ENCODE results near the gene SPRY1.

The SPRY1 gene

GRCh38 chr4:123435246-123436113 lies 38.9 kb downstream of the SPRY1 start:
- no peak for FAIRE-seq
- DNase-seq (ENCODE audit: extremely low spot score, insufficient read length, low read depth), result no peak

DNA sequence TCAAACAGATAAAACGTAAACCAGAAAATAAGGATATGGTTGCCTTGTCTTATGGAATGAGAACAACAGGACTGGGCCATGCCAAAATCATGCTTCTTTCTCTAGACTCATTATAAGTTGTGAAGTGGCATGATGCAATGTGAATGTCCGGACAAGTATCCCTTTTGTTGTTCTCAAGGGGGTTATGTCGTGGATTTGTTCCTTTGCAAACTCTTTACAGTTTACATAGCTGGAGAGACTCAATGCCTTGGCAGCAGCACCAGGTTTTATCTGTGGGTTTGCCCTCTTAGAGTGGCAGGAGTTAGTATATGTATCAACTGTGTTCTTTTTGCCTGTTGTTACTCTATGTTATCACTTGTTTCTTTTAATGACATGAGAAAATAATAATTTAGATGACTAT lies 41.4 kb downstream of the SPRY1 start:
- FAIRE-seq, result no peak
- no peak for DNase-seq (ENCODE audit: extremely low spot score, insufficient read length, low read depth)

GRCh38 chr4:123443401-123444289 lies 47.0 kb downstream of the SPRY1 start:
- DNase-seq (ENCODE audit: extremely low spot score, insufficient read length, low read depth) (peak; percentile 11), FAIRE-seq (peak; percentile 80)

GRCh38 chr4:123444290-123444731 lies 47.7 kb downstream of the SPRY1 start:
- peak; percentile 18 for DNase-seq (ENCODE audit: extremely low spot score, insufficient read length, low read depth)
- FAIRE-seq, result peak; percentile 80

DNA sequence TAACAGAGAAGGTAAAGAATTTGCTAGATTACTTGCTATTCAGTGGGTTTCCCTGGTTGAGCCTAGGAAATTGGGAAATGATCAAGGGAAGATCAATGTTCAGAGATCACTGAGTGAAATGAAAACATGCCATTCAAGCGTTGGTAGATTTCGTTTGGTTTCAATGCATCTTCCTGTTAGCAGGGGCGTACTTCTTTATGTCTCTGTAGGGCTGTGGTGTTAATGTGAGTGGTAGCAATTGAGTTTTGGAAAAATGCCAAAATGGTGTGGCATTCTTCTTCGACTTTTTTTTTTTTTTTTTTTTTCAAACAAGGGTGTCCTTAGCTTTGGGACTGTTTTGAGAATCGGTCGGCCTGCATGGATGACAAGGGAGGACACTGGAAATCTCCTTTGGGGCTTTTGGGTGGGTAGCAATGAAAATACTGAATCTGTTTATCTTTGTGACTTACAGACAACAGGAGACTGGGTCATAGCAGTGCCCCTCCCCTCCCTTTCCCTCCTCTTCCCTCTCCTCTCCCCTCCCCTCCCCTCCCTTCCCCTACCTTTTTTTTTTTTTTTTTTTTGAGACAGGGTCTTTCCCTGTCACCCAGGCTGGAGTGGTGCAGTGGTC lies 50.4 kb downstream of the SPRY1 start:
- no peak for FAIRE-seq

GRCh38 chr4:123449362-123449761 lies 52.8 kb downstream of the SPRY1 start:
- no peak for DNase-seq (ENCODE audit: extremely low spot score, insufficient read length, low read depth)
- peak; percentile 50 for FAIRE-seq

More for the DNA sequence above, 50.4 kb downstream of the SPRY1 start:
- no peak for DNase-seq (ENCODE audit: extremely low spot score, insufficient read length, low read depth)

DNA sequence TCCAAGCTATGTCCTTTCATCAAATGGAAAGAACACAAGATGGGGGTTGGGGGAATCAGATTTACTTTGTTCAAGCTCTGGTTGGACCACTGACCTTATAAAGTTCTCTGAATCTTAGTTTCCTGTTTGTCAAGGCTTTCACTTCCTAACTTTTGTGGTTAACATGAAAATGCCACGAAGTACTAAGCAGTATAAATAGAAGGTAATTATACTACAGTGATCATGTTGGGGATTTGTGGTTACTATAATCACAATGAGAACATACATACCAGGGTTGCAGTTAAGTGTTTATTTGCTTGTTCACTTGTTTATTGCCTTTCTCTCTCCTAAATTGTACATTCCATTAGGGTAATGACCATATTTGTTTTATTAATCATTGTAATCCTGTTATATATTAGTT lies 53.2 kb downstream of the SPRY1 start:
- FAIRE-seq (peak; percentile 86), DNase-seq (ENCODE audit: extremely low spot score, insufficient read length, low read depth) (peak; percentile 18)

DNA sequence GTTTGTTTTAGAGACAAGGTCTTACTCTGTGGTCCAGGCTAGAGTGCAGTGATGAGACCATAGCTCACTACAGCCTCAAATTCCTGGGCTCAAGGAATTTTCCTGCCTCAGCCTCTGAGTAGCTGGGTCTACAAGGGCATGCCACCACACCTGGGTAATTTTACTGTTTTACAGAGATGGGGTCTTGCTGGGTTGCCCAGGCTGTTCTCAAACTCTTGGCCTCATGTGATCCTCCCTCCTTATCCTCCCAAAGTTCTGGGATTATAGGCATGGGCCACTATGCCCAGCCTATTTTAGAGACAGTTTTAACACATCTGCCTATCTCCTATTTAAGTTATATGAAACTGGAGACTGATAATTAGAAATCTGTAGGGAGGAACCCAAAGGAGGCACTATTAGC lies 53.8 kb downstream of the SPRY1 start:
- peak; percentile 21 for FAIRE-seq

GRCh38 chr4:123452616-123453015 lies 56.0 kb downstream of the SPRY1 start:
- no peak for FAIRE-seq
- DNase-seq (ENCODE audit: extremely low spot score, insufficient read length, low read depth), result no peak

More for the DNA sequence above, 53.8 kb downstream of the SPRY1 start:
- DNase-seq (ENCODE audit: extremely low spot score, insufficient read length, low read depth), result no peak

GRCh38 chr4:123453061-123453680 lies 56.6 kb downstream of the SPRY1 start:
- FAIRE-seq, result no peak

More at GRCh38 chr4:123453061-123453680, 56.6 kb downstream of the SPRY1 start:
- no peak for DNase-seq (ENCODE audit: extremely low spot score, insufficient read length, low read depth)

Data from GM18507 (cell line).